ENCODE data around the gene ACY1.

Gene ACY1

GRCh38 chr3:52010431-52010830 is 27.1 kb downstream of the ACY1 start:
- no peak for DNase-seq

- DNase-seq: no peak
These were observed 29.4 kb downstream of the ACY1 start for GRCh38 chr3:52012699-52013098.

- no peak for DNase-seq
These were observed 30.7 kb downstream of the ACY1 start for GRCh38 chr3:52013802-52014598.

- DNase-seq: no peak
These were observed 31.3 kb downstream of the ACY1 start for GRCh38 chr3:52014613-52015012.

GRCh38 chr3:52015438-52016228 is 32.3 kb downstream of the ACY1 start:
- DNase-seq: no peak

- no peak for DNase-seq
These were observed 34.3 kb downstream of the ACY1 start for GRCh38 chr3:52017586-52017985.

GRCh38 chr3:52018319-52019000 is 35.1 kb downstream of the ACY1 start:
- DNase-seq: no peak

- no peak for DNase-seq
These were observed 36.2 kb downstream of the ACY1 start for GRCh38 chr3:52019352-52020080.

GRCh38 chr3:52020796-52021195 is 37.5 kb downstream of the ACY1 start:
- DNase-seq: no peak

- no peak for DNase-seq
These were observed 38.3 kb downstream of the ACY1 start for GRCh38 chr3:52021489-52022268.

- DNase-seq: no peak
These were observed 39.2 kb downstream of the ACY1 start for GRCh38 chr3:52022323-52023100.

GRCh38 chr3:52023101-52023770 is 39.9 kb downstream of the ACY1 start:
- DNase-seq: no peak

- no peak for DNase-seq
These were observed 40.8 kb downstream of the ACY1 start for GRCh38 chr3:52023860-52024764.

GRCh38 chr3:52024765-52025452 is 41.6 kb downstream of the ACY1 start:
- no peak for DNase-seq

- DNase-seq: no peak
These were observed 42.1 kb downstream of the ACY1 start for GRCh38 chr3:52025453-52025852.

- DNase-seq: no peak
These were observed 42.7 kb downstream of the ACY1 start for GRCh38 chr3:52026041-52026440.

GRCh38 chr3:52028572-52028971 is 45.2 kb downstream of the ACY1 start:
- no peak for DNase-seq

- DNase-seq: no peak
These were observed 45.7 kb downstream of the ACY1 start for GRCh38 chr3:52029053-52029452.

- no peak for DNase-seq
These were observed 46.2 kb downstream of the ACY1 start for GRCh38 chr3:52029535-52029934.

Data from NCI-H1048 (cell line).